ENCODE results near the gene NMB.
A peak's percentile ranks its signal among the peaks of the same experiment; 100 is the strongest.
"Not testable (repeated sequence)": the region's sequence is repeated elsewhere in the genome, so short reads cannot be mapped to it uniquely, and the experiment has no call there.

NMB gene

GRCh38 chr15:84690342-84690741 lies 32.3 kb upstream of the NMB start:
- DNase-seq (ENCODE audit: low read depth, low spot score), result no peak
- no peak for TF ChIP-seq CTCF (IDR thresholded peaks at IDR 0.05; ENCODE audit: low read depth, low read length)
- in situ Hi-C loops (cut with HindIII; ENCODE audit: low sequenced_read_pairs), result no loop called here
- H3K4me3 ChIP-seq (ENCODE audit: low read depth, low read length), result no peak overlapping the region

- in situ Hi-C loops (cut with HindIII; ENCODE audit: low sequenced_read_pairs), result no loop called here
Observed at GRCh38 chr15:84689858-84690257, 31.9 kb upstream of the NMB start.

GRCh38 chr15:84686446-84686845 lies 28.4 kb upstream of the NMB start:
- in situ Hi-C loops (cut with HindIII; ENCODE audit: low sequenced_read_pairs); H3K4me3 ChIP-seq (ENCODE audit: low read depth, low read length); DNase-seq (ENCODE audit: low read depth, low spot score): not testable (repeated sequence)

More at GRCh38 chr15:84689858-84690257, 31.9 kb upstream of the NMB start:
- H3K4me3 ChIP-seq (ENCODE audit: low read depth, low read length), result no peak overlapping the region
- DNase-seq (ENCODE audit: low read depth, low spot score), result no peak
- TF ChIP-seq CTCF (IDR thresholded peaks at IDR 0.05; ENCODE audit: low read depth, low read length), result no peak

- in situ Hi-C loops (cut with HindIII; ENCODE audit: low sequenced_read_pairs), result no loop called here
- no peak for TF ChIP-seq CTCF (IDR thresholded peaks at IDR 0.05; ENCODE audit: low read depth, low read length)
- H3K4me3 ChIP-seq (ENCODE audit: low read depth, low read length), result no peak overlapping the region
- peak; percentile 84 for DNase-seq (ENCODE audit: low read depth, low spot score)
Observed at GRCh38 chr15:84685304-84685703, 27.3 kb upstream of the NMB start.

- no peak for TF ChIP-seq CTCF (IDR thresholded peaks at IDR 0.05; ENCODE audit: low read depth, low read length)
- in situ Hi-C loops (cut with HindIII; ENCODE audit: low sequenced_read_pairs), result no loop called here
- H3K4me3 ChIP-seq (ENCODE audit: low read depth, low read length), result no peak overlapping the region
- peak; percentile 49 for DNase-seq (ENCODE audit: low read depth, low spot score)
Observed at GRCh38 chr15:84684092-84684491, 26.1 kb upstream of the NMB start.

- H3K4me3 ChIP-seq (ENCODE audit: low read depth, low read length), result no peak overlapping the region
- no peak for TF ChIP-seq CTCF (IDR thresholded peaks at IDR 0.05; ENCODE audit: low read depth, low read length)
- DNase-seq (ENCODE audit: low read depth, low spot score), result peak; percentile 64
- in situ Hi-C loops (cut with HindIII; ENCODE audit: low sequenced_read_pairs), result no loop called here
Observed at GRCh38 chr15:84681831-84682230, 23.8 kb upstream of the NMB start.

- peak; percentile 84 for DNase-seq (ENCODE audit: low read depth, low spot score)
- TF ChIP-seq CTCF (IDR thresholded peaks at IDR 0.05; ENCODE audit: low read depth, low read length), result no peak
- H3K4me3 ChIP-seq (ENCODE audit: low read depth, low read length), result no peak overlapping the region
Observed at GRCh38 chr15:84671211-84671610, 13.2 kb upstream of the NMB start.

More at GRCh38 chr15:84671211-84671610, 13.2 kb upstream of the NMB start:
- in situ Hi-C loops (cut with HindIII; ENCODE audit: low sequenced_read_pairs), result no loop called here
